Heart right ventricle (tissue), 16 donors: ENCODE results near the gene FRS3. TPM values are rescaled to one million over a fixed set of nuclear protein-coding genes. Genes with fewer than 3 reads are reported as not detected.

ENCODE experiments used
- ATAC-seq, 8 donors: fragments of 200-7000 bp; cut with Tn5 transposase; one replicate each; pipeline ENCODE4 v1.9.1; 2020; ENCODE audit warnings: mild to moderate bottlenecking in 8 of 8, moderate library complexity in 8 of 8, moderate number of reproducible peaks in 1 of 8
- DNase-seq, 2 donors: peaks; one replicate each; pipeline ENCODE4 v3.0.0-alpha.2; 2020
- H3K27ac ChIP-seq, 10 donors: fragments of 200-600 bp; sonication (generic) in 2 of 10; one replicate each; pipeline versions ENCODE4 v1.5.0 to v1.8.0; 2020 to 2022; ENCODE audit warnings: mild to moderate bottlenecking in 3 of 10
- H3K27me3 ChIP-seq, 7 donors: fragments of 200-600 bp; one replicate each; pipeline ENCODE4 v1.8.0; 2021 to 2022; ENCODE audit warnings: mild to moderate bottlenecking in 2 of 7
- H3K36me3 ChIP-seq, 9 donors: fragments of 200-600 bp; sonication (generic) in 1 of 9; one replicate each; pipeline versions ENCODE4 v1.5.0 to v1.8.0; 2020 to 2022; ENCODE audit warnings: mild to moderate bottlenecking in 2 of 9
- H3K4me1 ChIP-seq, 9 donors: fragments of 200-600 bp; sonication (generic) in 1 of 9; one replicate each; pipeline versions ENCODE4 v1.5.0 to v1.8.0; 2020 to 2022; ENCODE audit warnings: mild to moderate bottlenecking in 4 of 9
- H3K4me3 ChIP-seq, 10 donors: fragments of 200-600 bp; sonication (generic) in 2 of 10; one replicate each; pipeline versions ENCODE4 v1.5.0 to v1.8.0; 2020 to 2022; ENCODE audit warnings: mild to moderate bottlenecking in 7 of 10, moderate library complexity in 2 of 10
- H3K9me3 ChIP-seq, 11 donors: fragments of 200-600 bp in 10 of 11; sonication (generic) in 2 of 11; one replicate each; pipeline versions ENCODE4 v1.5.0 to v1.8.0; 2013 to 2022; ENCODE audit warnings: mild to moderate bottlenecking in 2 of 11, control low read depth in 1 of 11, moderate library complexity in 1 of 11
- CTCF ChIP-seq, 9 donors: fragments of 200-600 bp; sonication (generic) in 2 of 9; IDR thresholded peaks; one replicate each; pipeline versions ENCODE4 v1.5.0 to v1.8.0; 2021 to 2022; ENCODE audit warnings: antibody characterized with exemption in 9 of 9, mild to moderate bottlenecking in 5 of 9, moderate library complexity in 1 of 9
- WGBS, 2 donors: extraction: QIAGEN DNeasy Blood & Tissue Kit; methylation state at CpG; one replicate each; pipeline ENCODE4 v1.1.7; 2013; ENCODE audit warnings: inconsistent platforms in 1 of 2; 5-methylcytosine and 5-hydroxymethylcytosine counted together
- intact Hi-C, 10 donors: fragments of 100-400 bp; cut with DNase I; formaldehyde crosslinking; loops; one replicate each; pipeline versions ENCODE4 v1.11.1 to v1.14.2; 2022
- polyA plus RNA-seq, 2 donors: library from polyadenylated mRNA; stranded (reverse); fragments of 200-250 nt; gene quantifications; one replicate each; pipeline ENCODE4 v1.2.3, GENCODE V29; 2013
- total RNA-seq, 10 donors: library from RNA; stranded (reverse); fragmentation: NEBNext Ultra II Directional in 3 of 10; extraction: Animal tissue kit (Norgen Biotek cat#: 25700) in 3 of 10; gene quantifications; one replicate each; pipeline versions ENCODE4 v1.2.1 to v1.2.4, GENCODE V29; 2021 to 2023
- donor health status: Arrhythmogenic right ventricular cardiomyopathy.
- donor health status: ischemic (EF 13 %, LVEDD 7.1; RV severe dilation, severe dysfunction).
- donor health status: healthy with polysubstance abuse.
- donor health status: DM: no; HTN: yes; CAD: no.
- donor health status: DM: no; HTN: no; CAD: no.
- donor health status: ischemic (EF 25% LVEDD 6.9; RV normal size, moderate dysfunction).
- donor health status: ischemic (EF 25% LVEDD 5.7; RV mildly dilated, moderate dysfunction).
- donor health status: healthy.
- donor health status: DM: yes; HTN: yes; CAD: no.
- donor health status: Ischemic cardiomyopathy.
- donor health status: ischemic (EF 35%, LVEDD 5.7; RV mildly dilated, moderate dysfunction).
- donor health status: nonischemic (EF 11% LVEDD 7.7; RV severe dilation, severe dysfunction).
- donor health status: DM: yes; HTN: yes; CAD: no.
- donor health status: PGD.
- donor health status: ischemic (EF 29% LVEDD 5.4; RV normal size, mild dysfunction).
- donor health status: nonischemic (EF 23%, LVEDD 6.1; RV moderate dilation, normal function).

FRS3 gene
- total and polyA plus RNA-seq, 12 donors = 2.8 to 8.7 (median 5.8) TPM

- no peak overlapping the region for H3K4me3 ChIP-seq
- no peaks in the 10 kb centered on the region for H3K9me3 ChIP-seq
- WGBS, 2 donors = 86 to 87% methylated on average over 7 of the region's 7 CpGs
- intact Hi-C loops = no loop called here
- TF ChIP-seq CTCF (IDR thresholded peaks at IDR 0.05) = no peak
- no peaks in the 10 kb centered on the region for H3K36me3 ChIP-seq
- no peak overlapping the region for H3K27ac ChIP-seq
- ATAC-seq = no peak
- no peaks in the 10 kb centered on the region for H3K27me3 ChIP-seq
- H3K4me1 ChIP-seq = no peaks in the 10 kb centered on the region
- no peak for DNase-seq
Measured at GRCh38 chr6:41744236-41744787, 35.4 kb downstream of the FRS3 start.

GRCh38 chr6:41743406-41744235 lies 36.1 kb downstream of the FRS3 start:
- no peak for DNase-seq
- Histone ChIP-seq H3K4me3 (no peak overlapping the region), H3K9me3 (no peaks in the 10 kb centered on the region), H3K27ac (no peak overlapping the region), H3K4me1 (no peaks in the 10 kb centered on the region), H3K36me3 (no peaks in the 10 kb centered on the region), H3K27me3 (no peaks in the 10 kb centered on the region)
- TF ChIP-seq CTCF (IDR thresholded peaks at IDR 0.05) = no peak
- 89 to 93% methylated on average over 6 of the region's 6 CpGs for WGBS, 2 donors
- intact Hi-C loops = no loop called here
- no peak for ATAC-seq

- no peak for DNase-seq
- H3K27me3 ChIP-seq = no peaks in the 10 kb centered on the region
- no peak for TF ChIP-seq CTCF (IDR thresholded peaks at IDR 0.05)
- H3K27ac ChIP-seq = no peak overlapping the region
- H3K4me3 ChIP-seq = no peak overlapping the region
- intact Hi-C loops = no loop called here
- ATAC-seq = no peak
- no peaks in the 10 kb centered on the region for H3K9me3 ChIP-seq
- H3K4me1 ChIP-seq = no peaks in the 10 kb centered on the region
- no peaks in the 10 kb centered on the region for H3K36me3 ChIP-seq
- 86 to 88% methylated on average over 20 of the region's 20 CpGs for WGBS, 2 donors
Measured at GRCh38 chr6:41741625-41742490, 37.8 kb downstream of the FRS3 start.

GRCh38 chr6:41740366-41741162 lies 39.1 kb downstream of the FRS3 start:
- no peaks in the 10 kb centered on the region for H3K36me3 ChIP-seq
- H3K27me3 ChIP-seq = no peaks in the 10 kb centered on the region
- intact Hi-C loops = no loop called here
- peaks cover 0 to 8% (median 5%) of the 10 kb centered on the region in 9 donors for H3K4me1 ChIP-seq
- TF ChIP-seq CTCF (IDR thresholded peaks at IDR 0.05) = no peak
- ATAC-seq = no peak
- no peak overlapping the region for H3K27ac ChIP-seq
- 83 to 86% methylated on average over 13 of the region's 13 CpGs for WGBS, 2 donors
- H3K9me3 ChIP-seq = no peaks in the 10 kb centered on the region
- no peak overlapping the region for H3K4me3 ChIP-seq
- no peak for DNase-seq
